ENCODE results near the gene GRIP2. TPM values are rescaled to one million over a fixed set of nuclear protein-coding genes. Genes with fewer than 3 reads are reported as not detected.

Gene GRIP2
- total RNA-seq (2022), result 0.27 TPM in 1 of 2 replicates, not detected in the other
- Bru-seq, nascent RNA, result percentile 6 among the genes with signal in this experiment
- percentile 4 among the genes with signal in this experiment for BruChase-seq, experiment 1, labeled RNA remaining after a 6-hour chase
- BruChase-seq, experiment 2, labeled RNA remaining after a 2-hour chase, result percentile 7 among the genes with signal in this experiment
- long read RNA-seq, result 0 reads

GRCh38 chr3:14539742-14540491, at the start of gene GRIP2:
Gene GRIP2, minus strand, starts transcription at chr3:14540342. Its CDS starts 34 bp downstream, at chr3:14540308.
- H3K27ac Mint-ChIP-seq (ENCODE audit: unreplicated experiment), result no peak within 1 kb of the TSS
- CTCF ChIA-PET, result no interaction called here
- intact Hi-C loops (cut with micrococcal nuclease; ENCODE audit: unreplicated experiment), result no loop called here

DNA sequence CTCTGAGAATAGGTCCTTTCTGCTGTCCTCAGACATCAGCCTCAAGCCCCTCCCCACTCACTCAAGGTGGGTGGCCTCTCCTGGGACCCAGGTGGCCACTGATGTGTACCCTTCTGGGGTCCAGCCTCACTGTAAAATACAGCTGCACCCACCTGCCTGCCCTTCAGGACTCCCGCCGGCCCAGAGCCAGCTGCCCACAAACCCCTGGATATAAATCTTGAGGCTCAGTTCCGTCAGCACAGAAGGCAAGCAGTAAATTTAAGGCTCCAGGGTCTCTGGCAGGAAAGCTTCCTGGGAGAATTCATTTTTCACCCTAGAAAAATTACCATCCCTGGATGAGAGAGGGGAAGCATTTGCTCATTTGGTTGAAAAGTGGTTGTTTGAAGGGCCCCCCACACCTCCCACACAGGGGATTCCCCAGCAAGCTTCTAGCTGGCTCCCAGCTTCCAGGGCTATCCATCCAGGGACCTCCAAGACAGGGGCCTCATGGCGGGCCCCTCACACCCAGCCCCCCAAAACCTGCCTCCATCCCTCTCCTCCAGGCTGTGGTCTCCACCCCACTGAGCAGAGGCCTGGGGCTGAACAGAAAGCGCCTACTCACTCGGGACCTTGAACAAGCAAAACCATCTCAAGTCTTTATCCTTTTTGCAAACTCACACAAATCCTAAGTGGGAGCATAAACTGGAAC, 48.4 kb upstream of the GRIP2 start:
- H3K27me3 Mint-ChIP-seq (ENCODE audit: unreplicated experiment), result peaks cover 79% of the 10 kb centered on the region
- no peak for DNase-seq
- H3K4me3 Mint-ChIP-seq (ENCODE audit: low read depth, unreplicated experiment), result no peak overlapping the region
- intact Hi-C loops (cut with micrococcal nuclease; ENCODE audit: unreplicated experiment), result no loop called here
- peaks cover 14% of the 10 kb centered on the region for H3K4me1 Mint-ChIP-seq (ENCODE audit: low read depth, unreplicated experiment)
- no peaks in the 10 kb centered on the region for H3K9me3 Mint-ChIP-seq (ENCODE audit: low read depth, unreplicated experiment)
- TF ChIP-seq, protein P1, sequence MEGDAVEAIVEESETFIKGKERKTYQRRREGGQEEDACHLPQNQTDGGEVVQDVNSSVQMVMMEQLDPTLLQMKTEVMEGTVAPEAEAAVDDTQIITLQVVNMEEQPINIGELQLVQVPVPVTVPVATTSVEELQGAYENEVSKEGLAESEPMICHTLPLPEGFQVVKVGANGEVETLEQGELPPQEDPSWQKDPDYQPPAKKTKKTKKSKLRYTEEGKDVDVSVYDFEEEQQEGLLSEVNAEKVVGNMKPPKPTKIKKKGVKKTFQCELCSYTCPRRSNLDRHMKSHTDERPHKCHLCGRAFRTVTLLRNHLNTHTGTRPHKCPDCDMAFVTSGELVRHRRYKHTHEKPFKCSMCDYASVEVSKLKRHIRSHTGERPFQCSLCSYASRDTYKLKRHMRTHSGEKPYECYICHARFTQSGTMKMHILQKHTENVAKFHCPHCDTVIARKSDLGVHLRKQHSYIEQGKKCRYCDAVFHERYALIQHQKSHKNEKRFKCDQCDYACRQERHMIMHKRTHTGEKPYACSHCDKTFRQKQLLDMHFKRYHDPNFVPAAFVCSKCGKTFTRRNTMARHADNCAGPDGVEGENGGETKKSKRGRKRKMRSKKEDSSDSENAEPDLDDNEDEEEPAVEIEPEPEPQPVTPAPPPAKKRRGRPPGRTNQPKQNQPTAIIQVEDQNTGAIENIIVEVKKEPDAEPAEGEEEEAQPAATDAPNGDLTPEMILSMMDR (IDR thresholded peaks at IDR 0.05; ENCODE audit: unreplicated experiment), result no peak
- CTCF ChIA-PET, result interaction anchor here (0.5 kb wide), 1 partner anchor 43 kb away, joined by 3 read pairs; no protein-coding TSS in a partner anchor
- BruUV-seq (replicated peaks), result no TSS peak
- H3K36me3 Mint-ChIP-seq (ENCODE audit: insufficient read depth, unreplicated experiment), result no peaks in the 10 kb centered on the region
- H3K27ac Mint-ChIP-seq (ENCODE audit: unreplicated experiment), result no peak overlapping the region

More at GRCh38 chr3:14539742-14540491, at the start of gene GRIP2:
- Mint-ChIP-seq H3K4me1 (ENCODE audit: low read depth, unreplicated experiment) (no peaks in the 10 kb centered on the region), H3K36me3 (ENCODE audit: insufficient read depth, unreplicated experiment) (no peaks in the 10 kb centered on the region), H3K4me3 (ENCODE audit: low read depth, unreplicated experiment) (no peak within 1 kb of the TSS), H3K27me3 (ENCODE audit: unreplicated experiment) (peaks cover 12% of the 10 kb centered on the region), H3K9me3 (ENCODE audit: low read depth, unreplicated experiment) (no peaks in the 10 kb centered on the region)
- BruUV-seq (replicated peaks), result no TSS peak
- no peak for DNase-seq
- TF ChIP-seq, protein P1 (IDR thresholded peaks at IDR 0.05; ENCODE audit: unreplicated experiment), result no peak

DNA sequence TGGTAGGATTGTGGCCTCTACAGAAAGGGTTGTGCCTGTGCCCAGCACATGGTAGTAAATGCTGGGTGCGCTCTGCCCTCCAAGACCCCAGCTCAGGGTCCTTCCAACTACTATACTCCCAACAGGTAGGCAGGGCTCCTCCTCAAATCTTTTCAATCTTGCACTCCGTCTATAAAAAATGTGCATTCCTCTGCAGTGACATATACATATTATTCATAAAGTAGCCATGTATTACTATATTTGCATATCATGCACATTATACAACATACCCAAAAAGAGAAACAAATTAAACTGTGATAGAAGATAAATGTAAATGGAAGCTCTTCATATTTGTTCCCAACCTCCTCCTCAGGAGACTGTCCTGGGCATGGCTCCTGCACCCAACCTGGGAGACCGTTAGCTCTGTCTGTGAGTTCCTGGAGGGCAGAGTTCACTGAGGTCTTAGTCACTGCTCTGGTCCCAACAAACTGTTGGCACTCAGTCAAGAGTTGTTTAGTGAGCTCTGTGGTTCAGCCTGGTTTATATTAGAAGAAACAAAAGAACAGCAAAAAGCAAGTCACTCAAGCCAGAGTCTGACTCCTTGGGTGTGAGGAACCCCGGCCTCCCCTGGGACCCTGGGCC, 47.7 kb upstream of the GRIP2 start:
- DNase-seq, result no peak
- intact Hi-C loops (cut with micrococcal nuclease; ENCODE audit: unreplicated experiment), result no loop called here
- TF ChIP-seq, protein P1 (IDR thresholded peaks at IDR 0.05; ENCODE audit: unreplicated experiment), result no peak

GRCh38 chr3:14586611-14587010, 46.5 kb upstream of the GRIP2 start:
- intact Hi-C loops (cut with micrococcal nuclease; ENCODE audit: unreplicated experiment), result no loop called here
- DNase-seq, result no peak
- Mint-ChIP-seq H3K4me1 (ENCODE audit: low read depth, unreplicated experiment) (peaks cover 14% of the 10 kb centered on the region), H3K27me3 (ENCODE audit: unreplicated experiment) (peaks cover 79% of the 10 kb centered on the region), H3K4me3 (ENCODE audit: low read depth, unreplicated experiment) (no peak overlapping the region), H3K36me3 (ENCODE audit: insufficient read depth, unreplicated experiment) (no peaks in the 10 kb centered on the region), H3K9me3 (ENCODE audit: low read depth, unreplicated experiment) (no peaks in the 10 kb centered on the region), H3K27ac (ENCODE audit: unreplicated experiment) (no peak overlapping the region)
- CTCF ChIA-PET, result no interaction called here
- TF ChIP-seq, protein P1 (IDR thresholded peaks at IDR 0.05; ENCODE audit: unreplicated experiment), result no peak
- no TSS peak for BruUV-seq (replicated peaks)

More for the DNA sequence above, 47.7 kb upstream of the GRIP2 start:
- H3K27me3 Mint-ChIP-seq (ENCODE audit: unreplicated experiment), result peaks cover 79% of the 10 kb centered on the region
- H3K4me3 Mint-ChIP-seq (ENCODE audit: low read depth, unreplicated experiment), result no peak overlapping the region
- H3K27ac Mint-ChIP-seq (ENCODE audit: unreplicated experiment), result no peak overlapping the region
- BruUV-seq (replicated peaks), result no TSS peak
- H3K36me3 Mint-ChIP-seq (ENCODE audit: insufficient read depth, unreplicated experiment), result no peaks in the 10 kb centered on the region
- H3K4me1 Mint-ChIP-seq (ENCODE audit: low read depth, unreplicated experiment), result peaks cover 14% of the 10 kb centered on the region
- CTCF ChIA-PET, result no interaction called here
- no peaks in the 10 kb centered on the region for H3K9me3 Mint-ChIP-seq (ENCODE audit: low read depth, unreplicated experiment)

Data from Calu3 (cell line).